ENCODE data around the gene TUB.

DNA sequence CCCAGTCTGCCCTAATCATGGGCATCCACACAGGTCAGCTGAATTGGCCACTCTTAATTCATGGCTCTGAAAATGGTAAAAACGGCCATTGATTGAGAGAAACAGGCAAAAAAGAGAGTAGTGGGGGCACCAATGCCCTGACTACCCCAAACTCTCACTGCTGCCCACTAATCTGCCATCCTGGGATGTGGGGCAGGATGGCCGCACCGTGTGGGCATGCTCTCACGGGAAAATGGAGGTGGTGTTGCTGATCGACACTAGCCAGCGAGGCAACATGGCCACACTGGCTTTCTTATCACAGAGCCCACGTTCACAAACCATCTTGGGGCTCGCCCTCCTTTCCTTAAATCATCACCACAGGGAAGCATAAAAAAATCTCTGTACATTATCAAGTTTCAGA lies 11.2 kb upstream of the TUB start:
- TF ChIP-seq, protein P1, sequence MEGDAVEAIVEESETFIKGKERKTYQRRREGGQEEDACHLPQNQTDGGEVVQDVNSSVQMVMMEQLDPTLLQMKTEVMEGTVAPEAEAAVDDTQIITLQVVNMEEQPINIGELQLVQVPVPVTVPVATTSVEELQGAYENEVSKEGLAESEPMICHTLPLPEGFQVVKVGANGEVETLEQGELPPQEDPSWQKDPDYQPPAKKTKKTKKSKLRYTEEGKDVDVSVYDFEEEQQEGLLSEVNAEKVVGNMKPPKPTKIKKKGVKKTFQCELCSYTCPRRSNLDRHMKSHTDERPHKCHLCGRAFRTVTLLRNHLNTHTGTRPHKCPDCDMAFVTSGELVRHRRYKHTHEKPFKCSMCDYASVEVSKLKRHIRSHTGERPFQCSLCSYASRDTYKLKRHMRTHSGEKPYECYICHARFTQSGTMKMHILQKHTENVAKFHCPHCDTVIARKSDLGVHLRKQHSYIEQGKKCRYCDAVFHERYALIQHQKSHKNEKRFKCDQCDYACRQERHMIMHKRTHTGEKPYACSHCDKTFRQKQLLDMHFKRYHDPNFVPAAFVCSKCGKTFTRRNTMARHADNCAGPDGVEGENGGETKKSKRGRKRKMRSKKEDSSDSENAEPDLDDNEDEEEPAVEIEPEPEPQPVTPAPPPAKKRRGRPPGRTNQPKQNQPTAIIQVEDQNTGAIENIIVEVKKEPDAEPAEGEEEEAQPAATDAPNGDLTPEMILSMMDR (IDR thresholded peaks at IDR 0.05) = no peak
- no peak for TF ChIP-seq POLR2A (IDR thresholded peaks at IDR 0.05)

All from body of pancreas (tissue), 4 donors.